ENCODE data around the gene PEX11G. TPM values are rescaled to one million over a fixed set of nuclear protein-coding genes. Genes with fewer than 3 reads are reported as not detected.

Gene PEX11G
- total and polyA plus RNA-seq, 2 experiments from 2014 or later: 2.2 TPM

- H2AFZ ChIP-seq: no peak overlapping the region
- no peak overlapping the region for H3K4me3 ChIP-seq
- H3K27me3 ChIP-seq (ENCODE audit: insufficient read depth): no peaks in the 10 kb centered on the region
- no peaks in the 10 kb centered on the region for H3K9me2 ChIP-seq (ENCODE audit: insufficient read depth)
- H3K36me3 Mint-ChIP-seq (ENCODE audit: low read depth): no peaks in the 10 kb centered on the region
- no peak overlapping the region for H3K4me2 ChIP-seq
- peaks cover 15% of the 10 kb centered on the region for H3K4me1 Mint-ChIP-seq
- no peaks in the 10 kb centered on the region for H3K79me2 ChIP-seq (replicated peaks; ENCODE audit: insufficient read depth)
- peaks cover 5% of the 10 kb centered on the region for H3F3A ChIP-seq (replicated peaks; ENCODE audit: low read depth)
- TF ChIP-seq ETS1 (IDR thresholded peaks at IDR 0.05) (no peak), CTCF (conservative IDR thresholded peaks at IDR 0.05; ENCODE audit: low read depth in 2 of 2) (no peak), ZNF114 (CRISPR knock-in tag; IDR thresholded peaks at IDR 0.05) (no peak), ZNF462 (CRISPR knock-in tag; IDR thresholded peaks at IDR 0.05) (no peak), POLR2AphosphoS5 (IDR thresholded peaks at IDR 0.05; ENCODE audit: low read depth) (no peak), EZH2phosphoT487 (IDR thresholded peaks at IDR 0.05; ENCODE audit: unreplicated experiment) (no peak), NANOG (IDR thresholded peaks at IDR 0.05; ENCODE audit: borderline replicate concordance) (no peak), CREB1 (CRISPR knock-in tag; IDR thresholded peaks at IDR 0.05; ENCODE audit: low read depth) (no peak), EZH2 (IDR thresholded peaks at IDR 0.05; ENCODE audit: low read depth, unreplicated experiment) (no peak), ZNF331 (CRISPR knock-in tag; IDR thresholded peaks at IDR 0.05; ENCODE audit: low read depth) (no peak), STAT1 (IDR thresholded peaks at IDR 0.05; ENCODE audit: unreplicated experiment) (no peak), JUNB (IDR thresholded peaks at IDR 0.05; ENCODE audit: unreplicated experiment) (no peak), REST (IDR thresholded peaks at IDR 0.05; ENCODE audit: unreplicated experiment) (no peak)
- ATAC-seq (no peak), DNase-seq (ENCODE audit: low spot score) (no peak)
- H4K20me1 ChIP-seq (replicated peaks; ENCODE audit: insufficient read depth): no peaks in the 10 kb centered on the region
- H3K4me3 Mint-ChIP-seq: no peak overlapping the region
- H3K36me3 ChIP-seq (ENCODE audit: insufficient read depth): no peaks in the 10 kb centered on the region
- H3K9me3 Mint-ChIP-seq: no peaks in the 10 kb centered on the region
- no peak overlapping the region for H3K27ac ChIP-seq (ENCODE audit: low read depth)
- H3K27ac Mint-ChIP-seq: no peak overlapping the region
- H3K27me3 Mint-ChIP-seq (ENCODE audit: insufficient read depth, low read depth, poor library complexity): peaks cover 14% of the 10 kb centered on the region
- peaks cover 16% of the 10 kb centered on the region for H3K4me1 ChIP-seq (ENCODE audit: insufficient read depth)
Measured at GRCh38 chr19:7486923-7487322, 1.9 kb downstream of the PEX11G start.

Measured in GM23338 (cell line).